Astrocyte (in vitro differentiated cells and primary cell): ENCODE data around the gene LGR4. TPM values are rescaled to one million over a fixed set of nuclear protein-coding genes. Genes with fewer than 3 reads are reported as not detected.

ENCODE experiments used
- DNase-seq: peaks from one replicate; pipeline ENCODE4 v3.0.0-alpha.2; 2010; ENCODE audit warnings: low read depth
- FAIRE-seq: peaks from 2 replicates; lab custom pipeline; 2011; peaks lifted over from hg19 to GRCh38; lab: Jason Lieb, UNC
- H2AFZ ChIP-seq: 2 replicates; pipeline ENCODE4 v1.6.0; 2012; ENCODE audit warnings: low read depth, low read length, inconsistent platforms
- H3K27ac ChIP-seq: 2 replicates; pipeline ENCODE4 v1.5.1; 2011; ENCODE audit warnings: low read depth, low read length, inconsistent platforms
- H3K27me3 ChIP-seq: 2 replicates; pipeline ENCODE4 v1.6.0; 2011; ENCODE audit warnings: low read length, inconsistent platforms; ENCODE audit not compliant: insufficient read depth
- H3K36me3 ChIP-seq: 2 replicates; pipeline ENCODE4 v1.5.1; 2011; ENCODE audit warnings: low read length, inconsistent platforms; ENCODE audit not compliant: insufficient read depth
- H3K4me1 ChIP-seq: 2 replicates; pipeline ENCODE4 v1.5.1; 2011; ENCODE audit warnings: low read length, inconsistent platforms; ENCODE audit not compliant: insufficient read depth
- H3K4me2 ChIP-seq: 2 replicates; pipeline ENCODE4 v1.6.0; 2012; ENCODE audit warnings: low read length, inconsistent platforms
- H3K4me3 ChIP-seq: 2 replicates; pipeline ENCODE4 v1.5.1; 2011; ENCODE audit warnings: low read depth, mild to moderate bottlenecking, low read length, inconsistent platforms; ENCODE audit not compliant: insufficient read depth
- H3K79me2 ChIP-seq: 2 replicates; pipeline ENCODE4 v1.6.0; 2012; ENCODE audit warnings: mild to moderate bottlenecking, low read length, inconsistent platforms; ENCODE audit not compliant: insufficient read depth
- H3K9ac ChIP-seq: 2 replicates; pipeline ENCODE4 v1.6.0; 2012; ENCODE audit warnings: mild to moderate bottlenecking, low read length, inconsistent platforms
- H3K9me3 ChIP-seq: 2 replicates; pipeline ENCODE4 v1.5.1; 2012; ENCODE audit warnings: low read depth, mild to moderate bottlenecking, low read length, inconsistent platforms; ENCODE audit not compliant: insufficient read depth
- H4K20me1 ChIP-seq: 2 replicates; pipeline ENCODE4 v1.6.0; 2012; ENCODE audit warnings: low read length, inconsistent platforms; ENCODE audit not compliant: insufficient read depth
- H3K27ac Mint-ChIP-seq: one replicate; pipeline ENCODE4 v1.8.0; 2021; ENCODE audit warnings: mild to moderate bottlenecking, mixed read lengths; ENCODE audit not compliant: unreplicated experiment
- H3K27me3 Mint-ChIP-seq: one replicate; pipeline ENCODE4 v1.8.0; 2021; ENCODE audit warnings: low read depth, mixed read lengths; ENCODE audit not compliant: unreplicated experiment
- H3K36me3 Mint-ChIP-seq: one replicate; pipeline ENCODE4 v1.8.0; 2021; ENCODE audit warnings: low read depth, mixed read lengths; ENCODE audit not compliant: unreplicated experiment
- H3K4me1 Mint-ChIP-seq: one replicate; pipeline ENCODE4 v1.8.0; 2021; ENCODE audit warnings: low read depth, mixed read lengths; ENCODE audit not compliant: unreplicated experiment
- H3K4me3 Mint-ChIP-seq: one replicate; pipeline ENCODE4 v1.8.0; 2021; ENCODE audit warnings: mild to moderate bottlenecking, moderate library complexity, mixed read lengths; ENCODE audit not compliant: unreplicated experiment
- H3K9me3 Mint-ChIP-seq: one replicate; pipeline ENCODE4 v1.8.0; 2021; ENCODE audit warnings: mild to moderate bottlenecking, mixed read lengths; ENCODE audit not compliant: unreplicated experiment
- EZH2 ChIP-seq: IDR thresholded peaks from 2 replicates; pipeline ENCODE4 v1.6.1; 2012; ENCODE audit warnings: mild to moderate bottlenecking, low read length, inconsistent platforms; ENCODE audit not compliant: insufficient read depth
- total RNA-seq: library from RNA; stranded (reverse); gene quantifications from 2 replicates; pipeline ENCODE4 v1.2.1, GENCODE V29; 2021
- TF ChIP-seq, protein P1 (sequence below): IDR thresholded peaks from 2 replicates; pipeline ENCODE4 v1.5.1; 2011; ENCODE audit warnings: low read depth, mild to moderate bottlenecking, inconsistent platforms, low read length, moderate library complexity; ENCODE audit not compliant: insufficient read depth

The LGR4 gene
- total RNA-seq, 1 donor from 2014 or later: 50.0 TPM

DNA sequence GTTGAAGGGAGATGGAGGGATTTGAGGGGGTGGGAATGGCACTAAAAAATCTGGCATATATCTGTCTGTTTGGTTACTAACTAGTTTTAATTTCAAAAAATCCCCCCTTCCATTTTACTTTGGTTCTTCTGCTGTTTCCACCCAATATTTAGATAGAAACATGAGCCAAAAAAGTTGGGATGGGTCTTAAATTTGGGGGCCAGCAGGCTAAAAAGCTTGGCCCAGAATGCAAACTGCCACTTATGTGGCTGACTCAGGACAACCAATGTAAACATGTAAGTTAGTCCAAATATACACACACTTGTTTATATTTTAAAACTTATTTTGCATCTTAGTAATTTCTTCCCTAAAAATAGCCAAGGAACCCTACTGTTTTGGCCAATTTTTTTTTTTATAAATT is 35.7 kb downstream of the LGR4 start:
- no peak overlapping the region for H3K4me2 ChIP-seq
- Mint-ChIP-seq H3K27me3 (no peaks in the 10 kb centered on the region), H3K36me3 (no peaks in the 10 kb centered on the region), H3K4me1 (peaks cover 11% of the 10 kb centered on the region), H3K27ac (no peak overlapping the region), H3K4me3 (no peak overlapping the region), H3K9me3 (no peaks in the 10 kb centered on the region)
- H2AFZ ChIP-seq: no peak overlapping the region
- no peak overlapping the region for H3K27ac ChIP-seq
- H3K36me3 ChIP-seq: no peaks in the 10 kb centered on the region
- FAIRE-seq (no peak), DNase-seq (no peak)
- H3K27me3 ChIP-seq: no peaks in the 10 kb centered on the region
- TF ChIP-seq EZH2: no peak
- TF ChIP-seq, protein P1, sequence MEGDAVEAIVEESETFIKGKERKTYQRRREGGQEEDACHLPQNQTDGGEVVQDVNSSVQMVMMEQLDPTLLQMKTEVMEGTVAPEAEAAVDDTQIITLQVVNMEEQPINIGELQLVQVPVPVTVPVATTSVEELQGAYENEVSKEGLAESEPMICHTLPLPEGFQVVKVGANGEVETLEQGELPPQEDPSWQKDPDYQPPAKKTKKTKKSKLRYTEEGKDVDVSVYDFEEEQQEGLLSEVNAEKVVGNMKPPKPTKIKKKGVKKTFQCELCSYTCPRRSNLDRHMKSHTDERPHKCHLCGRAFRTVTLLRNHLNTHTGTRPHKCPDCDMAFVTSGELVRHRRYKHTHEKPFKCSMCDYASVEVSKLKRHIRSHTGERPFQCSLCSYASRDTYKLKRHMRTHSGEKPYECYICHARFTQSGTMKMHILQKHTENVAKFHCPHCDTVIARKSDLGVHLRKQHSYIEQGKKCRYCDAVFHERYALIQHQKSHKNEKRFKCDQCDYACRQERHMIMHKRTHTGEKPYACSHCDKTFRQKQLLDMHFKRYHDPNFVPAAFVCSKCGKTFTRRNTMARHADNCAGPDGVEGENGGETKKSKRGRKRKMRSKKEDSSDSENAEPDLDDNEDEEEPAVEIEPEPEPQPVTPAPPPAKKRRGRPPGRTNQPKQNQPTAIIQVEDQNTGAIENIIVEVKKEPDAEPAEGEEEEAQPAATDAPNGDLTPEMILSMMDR: no peak
- no peak overlapping the region for H3K4me3 ChIP-seq
- no peaks in the 10 kb centered on the region for H3K9me3 ChIP-seq
- H4K20me1 ChIP-seq: peaks cover 64% of the 10 kb centered on the region
- H3K79me2 ChIP-seq: peaks cover 87% of the 10 kb centered on the region
- no peak overlapping the region for H3K9ac ChIP-seq
- H3K4me1 ChIP-seq: no peaks in the 10 kb centered on the region

DNA sequence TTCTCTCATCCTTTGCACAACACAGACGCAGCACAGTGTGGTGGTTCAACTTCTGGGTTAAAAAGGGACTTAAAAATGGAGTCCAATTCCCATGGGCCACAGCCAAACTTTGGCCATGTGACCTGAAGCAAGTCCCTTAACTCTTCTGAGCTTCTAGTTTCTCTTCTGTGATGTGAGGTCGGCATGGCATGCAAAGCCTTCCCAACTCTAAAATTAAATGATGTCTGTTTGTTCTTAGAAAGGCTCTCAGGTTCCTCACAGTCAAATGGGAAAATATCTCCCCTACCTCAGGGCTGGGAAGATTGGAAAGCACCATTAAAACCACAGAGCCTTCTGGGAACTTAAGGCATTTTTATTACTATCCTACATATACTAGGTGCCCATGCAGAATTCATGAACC is 38.8 kb downstream of the LGR4 start:
- TF ChIP-seq EZH2: no peak
- TF ChIP-seq, protein P1: no peak
- no peak overlapping the region for H3K4me3 Mint-ChIP-seq
- H3K27me3 Mint-ChIP-seq: no peaks in the 10 kb centered on the region
- Histone ChIP-seq H3K9ac (no peak overlapping the region), H3K9me3 (no peaks in the 10 kb centered on the region), H3K27ac (no peak overlapping the region), H3K4me3 (no peak overlapping the region), H4K20me1 (peaks cover 67% of the 10 kb centered on the region), H3K36me3 (no peaks in the 10 kb centered on the region), H2AFZ (no peak overlapping the region), H3K4me1 (peaks cover 10% of the 10 kb centered on the region), H3K27me3 (no peaks in the 10 kb centered on the region), H3K79me2 (peaks cover 81% of the 10 kb centered on the region), H3K4me2 (no peak overlapping the region)
- H3K27ac Mint-ChIP-seq: no peak overlapping the region
- H3K4me1 Mint-ChIP-seq: peaks cover 11% of the 10 kb centered on the region
- H3K36me3 Mint-ChIP-seq: no peaks in the 10 kb centered on the region
- H3K9me3 Mint-ChIP-seq: no peaks in the 10 kb centered on the region
- DNase-seq (no peak), FAIRE-seq (no peak)

DNA sequence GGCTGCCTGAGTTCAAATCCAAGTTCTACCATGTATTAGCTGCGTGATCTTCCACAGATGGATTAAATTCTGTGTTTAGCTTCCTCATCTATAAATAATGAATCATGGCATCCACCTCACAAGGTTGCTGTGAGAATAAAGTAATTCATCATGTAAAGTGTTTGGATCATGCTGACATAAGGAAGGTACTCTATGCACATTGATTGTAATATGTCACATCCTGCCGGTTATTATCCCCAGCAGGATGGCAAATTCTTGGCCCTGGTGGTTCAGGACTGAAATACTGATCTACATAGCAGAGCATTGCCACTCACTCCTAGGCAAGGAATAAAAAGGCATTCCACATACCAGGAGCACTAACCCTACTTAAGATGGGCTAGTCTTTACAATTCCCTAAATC is 40.8 kb downstream of the LGR4 start:
- Histone ChIP-seq H3K27me3 (no peaks in the 10 kb centered on the region), H3K4me1 (peaks cover 26% of the 10 kb centered on the region), H3K4me2 (no peak overlapping the region), H3K36me3 (no peaks in the 10 kb centered on the region), H3K79me2 (peaks cover 75% of the 10 kb centered on the region), H3K4me3 (no peak overlapping the region), H3K27ac (no peak overlapping the region), H3K9ac (no peak overlapping the region), H4K20me1 (peaks cover 55% of the 10 kb centered on the region), H3K9me3 (no peaks in the 10 kb centered on the region), H2AFZ (no peak overlapping the region)
- Mint-ChIP-seq H3K4me3 (no peak overlapping the region), H3K27me3 (no peaks in the 10 kb centered on the region), H3K9me3 (no peaks in the 10 kb centered on the region), H3K36me3 (no peaks in the 10 kb centered on the region), H3K4me1 (peaks cover 13% of the 10 kb centered on the region), H3K27ac (no peak overlapping the region)
- TF ChIP-seq, protein P1: no peak
- TF ChIP-seq EZH2: no peak
- FAIRE-seq: no peak
- no peak for DNase-seq
